NCI-H2196 treated with DMSO at 0.1 percent for 48 hours (cell line): ENCODE results near the gene UPB1.
"Not testable (repeated sequence)": the region's sequence is repeated elsewhere in the genome, so short reads cannot be mapped to it uniquely, and the experiment has no call there.

Source experiments
- DNase-seq: peaks from one replicate; lab custom pipeline; 2025; ENCODE audit not compliant: unreplicated experiment; lab: John Stamatoyannopoulos, UW

Gene UPB1

DNA sequence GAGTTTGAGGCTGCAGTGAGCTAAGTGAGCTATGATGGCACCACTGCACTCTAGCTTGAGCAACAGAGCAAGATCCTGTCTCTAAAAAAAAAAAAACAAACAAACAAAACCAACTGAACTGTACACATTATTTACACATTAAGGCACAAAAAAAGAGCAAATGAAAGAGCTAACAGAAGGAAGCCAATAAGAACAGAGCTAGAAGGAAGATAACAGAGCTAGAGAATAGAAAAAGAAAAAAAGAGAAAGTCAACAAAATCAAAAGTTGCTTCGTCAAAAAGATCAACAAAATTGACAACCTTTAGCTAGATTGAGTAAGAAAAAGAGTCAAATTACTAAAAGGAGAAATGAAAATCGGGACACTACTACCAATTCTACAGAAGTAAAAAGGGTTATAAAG, 34.8 kb downstream of the UPB1 start:
- no peak for DNase-seq

DNA sequence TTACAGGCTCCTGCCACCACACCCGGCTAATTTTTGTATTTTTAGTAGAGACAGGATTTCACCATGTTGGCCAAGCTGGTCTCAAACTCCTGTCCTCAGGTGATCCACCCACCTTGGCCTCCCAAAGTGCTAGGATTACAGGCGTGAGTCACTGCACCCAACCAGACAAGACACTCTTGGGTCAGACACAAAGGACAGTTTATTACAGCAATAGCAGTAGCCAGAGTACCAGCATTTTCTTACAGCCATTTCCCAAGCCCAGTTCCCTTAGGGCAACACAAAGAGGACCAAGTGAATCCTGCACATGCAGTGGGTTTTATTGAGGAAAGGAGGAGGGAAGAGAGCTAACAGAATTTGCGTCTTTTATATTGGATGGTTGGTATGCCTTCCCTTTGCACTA, 35.8 kb downstream of the UPB1 start:
- DNase-seq = not testable (repeated sequence)

DNA sequence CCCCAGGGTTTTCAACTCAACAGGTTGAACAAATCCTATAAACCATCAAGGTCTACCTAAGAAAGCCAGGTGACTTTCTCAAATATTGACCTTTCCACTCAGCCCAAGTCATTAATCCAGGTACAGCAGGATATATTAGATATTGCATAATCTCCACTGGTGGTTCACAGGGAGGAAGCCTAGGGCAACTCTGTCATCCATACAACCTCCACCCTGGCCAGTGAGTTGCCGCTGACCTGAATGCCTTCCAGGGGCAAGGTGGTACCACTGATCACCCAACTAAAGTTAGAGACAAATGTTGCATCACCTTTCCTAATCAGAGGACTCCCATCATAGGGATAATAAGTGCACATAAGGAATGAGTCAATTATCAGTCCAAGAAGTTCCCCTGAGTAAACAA, 36.9 kb downstream of the UPB1 start:
- DNase-seq = no peak

DNA sequence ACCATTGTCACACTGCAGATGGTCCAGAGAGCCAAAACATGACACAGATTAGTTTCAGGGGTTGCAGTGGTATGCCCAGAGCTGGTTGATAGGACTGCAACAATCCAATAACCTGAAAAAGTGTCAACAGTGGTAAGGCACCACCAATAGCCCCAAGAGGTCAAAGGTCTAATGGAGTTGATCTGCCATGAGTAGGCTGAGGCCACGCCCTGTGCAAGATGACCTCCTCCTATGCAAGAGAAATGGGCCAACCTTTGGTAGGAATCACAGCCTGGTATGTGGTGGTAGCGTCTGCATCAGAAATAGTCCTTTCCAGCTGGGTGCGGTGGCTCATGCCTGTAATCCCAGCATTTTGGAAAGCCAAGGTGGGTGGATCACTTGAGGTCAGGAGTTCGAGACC, 40.2 kb downstream of the UPB1 start:
- DNase-seq = no peak

- no peak for DNase-seq
Measured at GRCh38 chr22:24536089-24536488, 41.0 kb downstream of the UPB1 start.

- no peak for DNase-seq
Measured at GRCh38 chr22:24540470-24540869, 45.3 kb downstream of the UPB1 start.

DNA sequence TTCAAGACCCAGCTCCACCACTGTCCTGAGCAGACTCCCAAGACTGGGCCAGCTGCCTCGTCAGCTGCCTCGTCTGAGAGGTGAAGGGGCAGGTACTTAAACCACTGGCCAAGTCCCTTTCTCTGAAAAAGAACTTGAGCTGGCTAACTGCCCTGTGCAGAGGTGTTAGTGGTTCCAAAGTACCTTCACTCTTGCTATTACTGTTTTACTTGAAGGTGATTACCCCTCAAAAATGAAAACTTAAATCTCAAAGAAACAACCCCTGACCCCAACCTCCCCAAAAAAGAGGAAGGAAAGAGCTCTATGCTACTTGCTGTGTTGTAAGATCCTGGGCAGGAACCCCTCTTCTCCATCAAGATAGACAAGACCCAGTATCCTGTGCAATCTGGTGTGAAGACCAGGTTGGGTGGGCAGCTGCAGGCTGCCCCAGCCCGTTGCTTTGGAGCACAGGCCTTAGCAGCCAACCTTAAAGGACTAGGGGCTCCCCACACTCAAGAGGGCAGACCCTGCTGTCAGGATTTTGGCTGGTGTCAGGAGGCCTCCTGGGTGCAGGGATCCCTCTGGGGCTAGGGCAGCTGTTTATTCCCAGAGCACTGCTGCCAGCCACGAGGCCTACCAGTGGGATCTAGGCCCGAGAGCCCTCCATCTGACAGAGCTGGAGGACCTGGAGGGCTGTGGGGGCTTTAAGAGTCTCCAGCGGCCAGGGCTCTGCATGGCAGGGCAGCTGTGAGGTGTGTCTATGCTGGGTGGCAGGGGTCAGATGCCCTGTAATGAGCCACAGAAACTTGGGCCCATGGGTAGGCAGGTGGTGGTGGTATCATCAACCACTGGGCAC, 46.8 kb downstream of the UPB1 start:
- no peak for DNase-seq

DNA sequence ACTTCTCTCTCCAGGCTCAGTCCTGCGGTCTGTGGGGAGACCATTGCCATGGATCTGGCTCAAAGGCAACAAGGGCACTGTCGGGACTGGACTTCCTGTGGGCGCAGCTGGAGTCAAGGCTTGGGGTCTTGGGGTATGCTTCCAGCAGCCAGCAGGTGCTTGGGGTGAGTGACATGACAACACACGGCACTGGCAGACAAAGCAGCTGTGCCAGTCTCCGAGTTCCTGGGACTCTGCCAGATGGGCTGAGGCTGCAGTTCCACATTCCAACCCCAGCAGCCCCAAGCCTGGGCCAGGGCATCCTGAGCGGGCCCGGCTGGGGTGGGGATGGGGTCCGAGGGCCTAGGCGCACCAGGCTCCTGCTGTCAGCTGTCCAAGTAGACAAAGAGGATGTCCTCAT, 47.5 kb downstream of the UPB1 start:
- no peak for DNase-seq

GRCh38 chr22:24543185-24543601, 48.1 kb downstream of the UPB1 start:
- no peak for DNase-seq

GRCh38 chr22:24543679-24544243, 48.6 kb downstream of the UPB1 start:
- no peak for DNase-seq

GRCh38 chr22:24548812-24549211, 53.7 kb downstream of the UPB1 start:
- no peak for DNase-seq

DNA sequence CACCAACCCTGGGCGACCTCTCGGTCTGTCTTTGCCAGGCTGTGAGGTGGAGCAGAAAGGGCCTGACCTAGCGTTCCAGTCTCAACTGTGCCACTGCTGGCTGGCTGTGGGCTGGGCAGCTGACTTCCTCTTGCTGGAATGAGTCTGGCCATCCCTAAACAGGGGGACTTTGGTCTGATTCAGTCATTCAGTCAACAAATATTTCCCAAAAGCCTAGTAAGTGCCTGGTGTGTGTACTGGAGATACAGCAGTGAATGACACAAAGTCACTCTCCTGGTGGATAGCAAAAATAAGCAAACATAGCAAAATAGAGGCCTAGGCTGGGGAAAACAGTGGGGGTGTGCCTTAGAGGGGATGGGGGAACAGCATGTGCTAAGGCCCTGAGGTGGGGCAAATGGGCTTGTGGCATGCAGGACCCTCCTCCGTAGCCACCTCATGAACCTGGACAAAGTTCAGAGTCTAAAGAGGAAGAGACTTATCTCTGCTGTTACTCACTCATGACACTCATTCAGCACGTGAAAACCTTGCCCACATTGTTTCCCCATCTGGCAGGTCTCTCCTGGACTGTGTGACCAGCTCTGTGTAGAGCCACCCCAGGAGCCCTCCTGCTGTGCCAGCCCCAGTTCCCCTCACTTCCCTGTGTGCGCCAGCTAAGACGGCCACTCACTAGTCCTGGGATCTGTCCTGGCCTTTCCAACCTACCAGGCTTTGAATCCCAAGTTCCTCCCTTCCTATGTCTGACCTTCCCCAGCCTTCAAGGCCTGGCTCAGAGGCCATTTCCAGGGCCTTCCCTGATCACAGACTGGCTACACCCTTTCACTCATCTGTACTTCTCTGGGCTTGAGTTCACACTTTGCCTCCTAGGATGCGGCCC, 55.1 kb downstream of the UPB1 start:
- DNase-seq = no peak

GRCh38 chr22:24550902-24551435, 55.8 kb downstream of the UPB1 start:
- no peak for DNase-seq

GRCh38 chr22:24552503-24553286, 57.6 kb downstream of the UPB1 start:
- DNase-seq = not testable (repeated sequence)

DNA sequence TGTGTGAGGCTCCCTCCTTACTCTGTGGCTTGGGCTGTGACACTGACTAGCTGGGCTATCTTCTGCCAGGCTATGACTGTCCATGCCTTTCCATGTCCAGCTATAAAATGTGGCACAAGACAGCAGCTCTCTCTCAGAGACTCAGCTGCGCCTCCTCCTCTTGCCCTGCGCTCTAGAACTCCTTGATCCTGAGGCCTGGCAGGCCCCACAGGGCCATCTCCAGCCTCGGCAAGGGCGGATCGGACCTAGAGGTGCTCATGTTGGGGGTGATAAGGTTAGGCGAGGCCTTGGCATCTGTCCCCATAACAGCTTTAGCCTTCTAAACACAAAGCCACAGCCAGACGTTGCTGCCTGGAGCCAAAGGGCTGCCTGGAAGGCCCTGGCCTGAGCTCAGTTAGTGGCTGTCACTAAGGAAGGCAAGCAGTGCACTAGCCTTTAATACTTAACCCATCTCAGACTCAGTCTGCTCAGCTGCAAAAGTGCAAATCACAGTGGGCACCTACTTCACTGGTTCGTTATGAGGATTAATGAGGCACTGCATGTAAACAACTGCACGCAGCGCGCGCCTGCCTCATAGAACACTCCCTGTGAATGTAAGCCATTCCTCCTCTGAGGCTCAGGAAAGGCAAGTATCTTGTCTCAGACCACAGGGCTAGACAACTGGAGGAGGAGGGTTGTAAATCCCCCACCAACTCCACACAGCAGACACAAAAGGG, 58.6 kb downstream of the UPB1 start:
- DNase-seq = no peak

GRCh38 chr22:24554313-24555164, 59.4 kb downstream of the UPB1 start, which contains the start of gene GUCD1:
GUCD1 (minus strand) TSS chr22:24555138; CDS start chr22:24554991, 147 bp downstream.
- DNase-seq = no peak

- peak; percentile 79 for DNase-seq
Measured at GRCh38 chr22:24555165-24556039, 60.3 kb downstream of the UPB1 start, which contains the start of gene SNRPD3. SNRPD3 (plus strand) TSS chr22:24555999; CDS start chr22:24557675, 1,676 bp downstream.

GRCh38 chr22:24559471-24559870, 64.3 kb downstream of the UPB1 start:
- DNase-seq = no peak
